Omental fat pad (tissue), 4 donors: ENCODE results near the gene ELFN1. TPM values are rescaled to one million over a fixed set of nuclear protein-coding genes. Genes with fewer than 3 reads are reported as not detected.
A peak's percentile ranks its signal among the peaks of the same experiment; 100 is the strongest.

Experiments used
- ATAC-seq: fragments of 150-250 bp; one replicate; pipeline ENCODE4 v1.9.1; 2016; ENCODE audit warnings: mild to moderate bottlenecking, moderate library complexity; ENCODE audit not compliant: low FRiP score
- DNase-seq: peaks from one replicate; pipeline ENCODE4 v3.0.0-alpha.2; 2019; ENCODE audit warnings: low spot score
- total RNA-seq, 4 donors: library from RNA; depleted of rRNA; stranded (reverse); fragments of >200 nt; gene quantifications; one replicate each; pipeline ENCODE4 v1.1.0, GENCODE V29; 2016
- TF ChIP-seq, protein P1 (sequence below), 3 donors: fragments of 450-650 bp; IDR thresholded peaks; one replicate each; pipeline ENCODE4 v1.5.1; 2016 to 2017; ENCODE audit warnings: antibody characterized with exemption in 3 of 3, mild to moderate bottlenecking in 3 of 3, moderate library complexity in 2 of 3

The ELFN1 gene
- total RNA-seq, 4 donors from 2014 or later = 3.8 to 6.0 (median 4.1) TPM

DNA sequence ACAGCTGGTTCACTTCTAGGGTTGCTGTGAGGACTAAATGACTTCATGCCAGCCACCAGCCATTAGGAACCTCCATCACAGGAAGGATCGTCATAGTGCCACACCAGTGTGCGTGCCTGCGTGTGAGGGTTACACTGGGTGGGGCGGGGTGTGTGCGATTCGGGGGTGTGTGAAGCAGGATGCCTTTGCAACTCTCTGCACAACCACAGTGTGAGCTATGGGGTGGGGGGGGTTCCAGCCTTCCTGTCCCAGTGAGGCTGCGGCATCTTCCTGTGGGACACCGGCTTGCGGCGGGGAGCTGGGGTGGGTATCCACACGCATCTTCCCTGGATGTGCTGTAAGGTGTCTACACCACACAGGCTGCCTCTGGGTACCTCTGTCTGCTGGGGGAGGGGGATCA, 6.9 kb upstream of the ELFN1 start:
- DNase-seq (no peak), ATAC-seq (no peak)
- TF ChIP-seq, protein P1, sequence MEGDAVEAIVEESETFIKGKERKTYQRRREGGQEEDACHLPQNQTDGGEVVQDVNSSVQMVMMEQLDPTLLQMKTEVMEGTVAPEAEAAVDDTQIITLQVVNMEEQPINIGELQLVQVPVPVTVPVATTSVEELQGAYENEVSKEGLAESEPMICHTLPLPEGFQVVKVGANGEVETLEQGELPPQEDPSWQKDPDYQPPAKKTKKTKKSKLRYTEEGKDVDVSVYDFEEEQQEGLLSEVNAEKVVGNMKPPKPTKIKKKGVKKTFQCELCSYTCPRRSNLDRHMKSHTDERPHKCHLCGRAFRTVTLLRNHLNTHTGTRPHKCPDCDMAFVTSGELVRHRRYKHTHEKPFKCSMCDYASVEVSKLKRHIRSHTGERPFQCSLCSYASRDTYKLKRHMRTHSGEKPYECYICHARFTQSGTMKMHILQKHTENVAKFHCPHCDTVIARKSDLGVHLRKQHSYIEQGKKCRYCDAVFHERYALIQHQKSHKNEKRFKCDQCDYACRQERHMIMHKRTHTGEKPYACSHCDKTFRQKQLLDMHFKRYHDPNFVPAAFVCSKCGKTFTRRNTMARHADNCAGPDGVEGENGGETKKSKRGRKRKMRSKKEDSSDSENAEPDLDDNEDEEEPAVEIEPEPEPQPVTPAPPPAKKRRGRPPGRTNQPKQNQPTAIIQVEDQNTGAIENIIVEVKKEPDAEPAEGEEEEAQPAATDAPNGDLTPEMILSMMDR (IDR thresholded peaks at IDR 0.05) = no peak

DNA sequence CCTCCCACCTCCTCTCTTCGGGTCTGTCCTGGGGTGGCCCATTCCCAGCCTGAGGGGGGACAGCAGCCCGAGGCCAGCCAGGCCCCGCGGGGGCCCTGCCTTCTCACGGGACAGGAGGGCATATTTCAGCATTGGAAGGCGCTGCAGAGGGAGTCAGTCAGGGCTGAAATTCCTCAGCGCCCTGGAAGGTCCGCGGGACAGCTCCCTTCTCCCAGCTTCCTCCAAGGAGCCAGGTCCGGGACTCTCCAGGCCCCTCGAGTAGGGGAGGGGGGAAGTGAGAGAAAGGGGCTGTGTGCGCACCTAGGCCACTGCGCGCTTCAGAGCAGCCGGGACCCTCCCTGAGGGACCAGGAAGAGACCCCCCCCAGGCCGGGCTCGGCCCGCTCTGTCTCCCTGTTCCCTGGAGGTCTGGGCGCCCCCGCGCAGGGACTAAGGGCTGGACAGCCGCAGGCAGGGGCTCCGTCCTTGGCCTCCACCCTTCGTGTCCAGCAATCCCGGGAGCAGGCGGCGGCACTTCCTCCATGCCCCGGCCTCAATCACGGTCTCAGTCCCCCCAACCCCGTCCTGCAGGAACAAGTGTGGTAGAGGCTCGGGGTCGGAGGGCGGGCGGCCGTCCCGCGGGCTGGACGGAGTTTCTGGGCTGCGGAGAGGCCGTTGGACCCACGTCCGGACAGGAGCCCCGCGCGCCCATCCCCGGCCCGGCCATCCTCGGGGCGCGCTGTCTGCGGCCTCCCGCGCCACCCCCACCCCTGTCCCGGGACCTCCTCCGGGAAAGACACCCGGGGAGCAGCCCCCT, 6.0 kb upstream of the ELFN1 start:
- no peak for ATAC-seq
- TF ChIP-seq, protein P1 (IDR thresholded peaks at IDR 0.05) = no peak
- DNase-seq = peak; percentile 14

DNA sequence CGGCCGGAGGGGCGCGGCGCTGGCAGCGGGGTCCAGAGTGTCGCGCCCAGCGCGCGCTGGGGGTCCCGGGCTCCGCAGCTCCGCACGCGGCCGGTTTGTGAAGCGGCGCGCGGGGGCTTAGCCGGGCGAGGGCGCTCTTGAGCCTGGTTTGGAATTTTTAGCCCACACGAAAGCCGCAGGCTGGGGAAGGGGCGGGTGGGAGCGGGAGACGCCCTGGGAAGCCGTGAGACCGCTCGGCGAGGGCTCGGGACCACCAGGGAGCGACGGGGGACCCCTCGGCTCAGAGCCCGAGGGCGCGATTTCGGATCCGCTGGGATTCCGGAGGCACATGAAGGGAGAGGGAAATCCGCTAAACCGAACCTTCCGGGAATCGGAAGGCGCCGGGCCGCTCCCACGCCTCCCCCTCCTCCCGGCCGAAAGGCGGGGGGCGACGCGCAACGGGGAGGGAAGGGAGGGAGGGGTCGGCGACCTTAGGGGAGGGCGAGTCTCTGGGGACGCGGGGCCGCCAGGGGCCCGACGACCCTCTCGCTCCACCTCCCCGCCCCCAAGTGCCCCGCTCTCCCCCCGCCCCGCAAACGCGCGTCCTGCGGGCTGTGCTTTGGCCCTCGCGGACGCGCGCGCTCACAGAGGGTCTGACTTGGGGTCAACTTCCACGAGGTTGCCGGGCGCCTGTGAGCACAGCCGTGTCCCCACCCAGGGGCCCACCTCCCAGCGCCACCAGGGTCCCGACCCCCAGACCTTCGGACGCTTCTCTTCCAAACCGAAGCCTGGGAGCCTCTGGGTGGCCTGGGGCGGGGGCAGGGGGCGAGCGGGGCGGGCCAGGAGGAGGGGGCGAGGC, 5.1 kb upstream of the ELFN1 start:
- TF ChIP-seq, protein P1 (IDR thresholded peaks at IDR 0.05) = peak in 1 of 3 donors; percentile 12
- DNase-seq (peak; percentile 47), ATAC-seq (peak; percentile 33)

DNA sequence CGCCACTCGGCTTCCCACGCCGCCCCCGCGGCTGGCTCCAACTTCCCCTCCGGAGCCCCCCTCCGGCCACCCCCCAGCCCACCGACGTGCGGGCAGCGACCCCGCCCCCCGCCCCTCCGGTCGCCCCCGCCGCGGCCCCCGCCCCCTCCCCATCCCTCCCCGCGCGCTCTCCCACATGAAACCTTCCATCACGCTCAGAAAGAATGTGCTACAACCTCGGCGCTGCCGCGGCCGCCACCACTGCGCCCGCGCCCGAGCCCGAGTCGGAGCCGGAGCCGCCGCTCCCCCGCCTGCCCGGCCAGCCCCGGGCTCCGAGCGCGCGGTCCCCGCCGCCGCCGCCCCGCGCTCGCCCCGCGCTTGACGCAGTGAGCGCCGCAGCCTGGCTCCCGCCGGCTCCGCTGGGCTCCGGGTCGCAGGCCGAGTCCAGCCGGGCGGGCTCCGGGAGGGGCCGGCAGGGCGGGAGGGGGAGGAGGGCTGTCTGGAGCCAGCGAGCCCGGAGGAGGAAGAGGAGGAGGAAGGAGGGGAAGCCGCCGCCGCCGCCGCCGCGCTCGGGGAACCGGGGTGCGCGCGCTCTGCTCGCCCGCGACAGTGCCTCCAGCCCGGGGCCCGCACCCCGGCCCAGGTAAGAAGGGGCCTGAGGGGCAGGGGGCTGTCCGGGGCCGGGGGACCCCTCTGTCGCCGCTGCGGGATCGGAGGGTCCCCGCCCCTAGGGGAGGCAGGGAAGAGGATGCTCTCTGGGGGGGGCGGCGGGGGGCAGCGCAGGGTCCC, 4.3 kb upstream of the ELFN1 start:
- no peak for ATAC-seq
- DNase-seq = peak; percentile 20
- TF ChIP-seq, protein P1 (IDR thresholded peaks at IDR 0.05) = no peak

DNA sequence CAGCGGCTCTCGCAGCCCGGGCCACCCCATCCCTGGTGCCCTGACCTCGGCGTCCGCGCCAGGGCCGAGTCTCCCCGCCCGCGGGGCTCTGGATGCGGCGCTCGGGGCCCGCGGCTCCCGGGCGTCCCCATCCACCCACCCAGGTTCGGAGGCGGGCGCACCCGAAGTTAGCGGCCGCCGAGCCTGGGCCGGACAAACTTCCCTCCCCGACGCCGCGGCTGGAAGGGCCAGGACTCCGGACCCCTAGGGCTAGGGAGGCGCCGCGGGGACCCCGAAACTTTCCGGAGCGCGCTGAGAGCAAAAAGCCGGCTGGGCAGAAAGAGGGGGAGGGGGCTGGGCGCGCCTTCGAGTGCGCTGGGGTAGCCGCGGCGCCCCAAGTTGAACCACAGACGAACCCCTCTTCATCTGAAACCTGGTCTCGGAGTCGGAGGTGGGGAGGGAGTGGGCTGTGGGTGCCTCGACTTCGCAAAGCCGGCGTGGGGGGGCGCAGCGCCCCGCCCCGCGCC, 3.7 kb upstream of the ELFN1 start:
- ATAC-seq = no peak
- DNase-seq = peak; percentile 16

More for the DNA sequence above, 3.7 kb upstream of the ELFN1 start:
- TF ChIP-seq, protein P1 (IDR thresholded peaks at IDR 0.05) = no peak
